Naive B cell (primary cell): Measurements from ENCODE around the gene THRSP. TPM values are rescaled to one million over a fixed set of nuclear protein-coding genes. Genes with fewer than 3 reads are reported as not detected.
"Not testable (repeated sequence)": the region's sequence is repeated elsewhere in the genome, so short reads cannot be mapped to it uniquely, and the experiment has no call there.

Experiments
- ATAC-seq, 2 donors: fragments of 150-1000 bp; cut with Tn5 transposase; 2 replicates each; pipeline ENCODE4 v1.10.0; 2021; ENCODE audit warnings: low read depth in 2 of 2, mild to moderate bottlenecking in 2 of 2, moderate library complexity in 2 of 2
- DNase-seq: peaks from one replicate; pipeline ENCODE4 v3.0.0; 2022
- H3K27ac Mint-ChIP-seq, 6 donors: one replicate each; pipeline ENCODE4 v1.8.0; 2020 to 2022; ENCODE audit warnings: mild to moderate bottlenecking in 6 of 6, mixed read lengths in 6 of 6, moderate library complexity in 5 of 6, inconsistent platforms in 2 of 6
- H3K27me3 Mint-ChIP-seq, 3 donors: one replicate each; pipeline ENCODE4 v1.8.0; 2021 to 2022; ENCODE audit warnings: mixed read lengths in 3 of 3, mild to moderate bottlenecking in 1 of 3
- H3K36me3 Mint-ChIP-seq, 2 donors: one replicate each; pipeline ENCODE4 v1.8.0; 2020 to 2022; ENCODE audit warnings: mixed read lengths in 2 of 2, inconsistent platforms in 1 of 2, mild to moderate bottlenecking in 1 of 2
- H3K4me1 Mint-ChIP-seq, 3 donors: one replicate each; pipeline ENCODE4 v1.8.0; 2020 to 2022; ENCODE audit warnings: mixed read lengths in 3 of 3, inconsistent platforms in 1 of 3, mild to moderate bottlenecking in 1 of 3, moderate library complexity in 1 of 3
- H3K4me3 Mint-ChIP-seq, 8 donors: one replicate each; pipeline ENCODE4 v1.8.0; 2020 to 2022; ENCODE audit warnings: mild to moderate bottlenecking in 8 of 8, mixed read lengths in 8 of 8, moderate library complexity in 8 of 8, inconsistent platforms in 2 of 8
- H3K9me3 Mint-ChIP-seq, 7 donors: one replicate each; pipeline ENCODE4 v1.8.0; 2020 to 2022; ENCODE audit warnings: mixed read lengths in 7 of 7, mild to moderate bottlenecking in 5 of 7, inconsistent platforms in 2 of 7, moderate library complexity in 1 of 7
- polyA plus RNA-seq, 6 donors: library from polyadenylated mRNA; unstranded; fragments of 300-500 nt; fragmentation: Illumina TruSeq; gene quantifications; one replicate each; pipeline ENCODE4 v1.2.3, GENCODE V29; 2021; ENCODE audit warnings: low read depth in 6 of 6

The THRSP gene
- polyA plus RNA-seq, 6 donors from 2014 or later, result not detected

GRCh38 chr11:78031629-78032028 is 32.0 kb upstream of the THRSP start:
- peaks cover 0 to 4% (median 3%) of the 10 kb centered on the region in 3 donors for H3K4me1 Mint-ChIP-seq
- peaks cover 0 to 5% (median 0%) of the 10 kb centered on the region in 7 donors for H3K9me3 Mint-ChIP-seq
- H3K27ac Mint-ChIP-seq, result no peak overlapping the region
- no peaks in the 10 kb centered on the region for H3K36me3 Mint-ChIP-seq
- DNase-seq, result no peak
- ATAC-seq, result no peak
- no peak overlapping the region for H3K4me3 Mint-ChIP-seq
- H3K27me3 Mint-ChIP-seq, result peaks cover 0 to 8% (median 4%) of the 10 kb centered on the region in 3 donors

- ATAC-seq (no peak), DNase-seq (no peak)
- Mint-ChIP-seq H3K27ac (no peak overlapping the region), H3K36me3 (no peaks in the 10 kb centered on the region), H3K27me3 (peaks cover 0 to 8% (median 4%) of the 10 kb centered on the region in 3 donors), H3K9me3 (peaks cover 0 to 5% (median 0%) of the 10 kb centered on the region in 7 donors), H3K4me1 (peaks cover 0 to 4% (median 3%) of the 10 kb centered on the region in 3 donors), H3K4me3 (no peak overlapping the region)
These were observed 31.6 kb upstream of the THRSP start for GRCh38 chr11:78032090-78032489.

DNA sequence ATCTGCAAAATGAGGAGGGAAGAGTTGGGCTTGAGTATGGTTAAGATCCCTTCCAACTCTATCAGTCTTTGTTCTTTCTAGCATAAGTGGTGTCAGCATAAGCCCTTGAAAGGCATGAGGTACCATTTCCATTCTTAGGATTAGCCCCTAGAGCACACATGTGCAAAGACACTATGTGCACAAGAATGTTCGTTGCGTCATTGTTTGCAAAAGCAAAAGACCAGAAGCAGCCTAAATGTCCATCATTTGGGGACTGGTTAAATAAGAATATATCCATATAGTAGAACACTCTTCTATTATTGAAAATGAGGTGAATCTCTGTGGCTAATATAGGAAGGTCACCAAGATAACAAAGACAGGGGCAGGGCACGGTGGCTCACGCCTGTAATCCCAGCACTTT is 30.6 kb upstream of the THRSP start:
- no peaks in the 10 kb centered on the region for H3K36me3 Mint-ChIP-seq
- H3K4me1 Mint-ChIP-seq, result peaks cover 0 to 4% (median 3%) of the 10 kb centered on the region in 3 donors
- peaks cover 0 to 8% (median 4%) of the 10 kb centered on the region in 3 donors for H3K27me3 Mint-ChIP-seq
- ATAC-seq (no peak), DNase-seq (no peak)
- no peak overlapping the region for H3K4me3 Mint-ChIP-seq
- peak overlapping the region in 1 of 6 donors; percentile 20 for H3K27ac Mint-ChIP-seq
- peaks cover 0 to under 1% (median 0%) of the 10 kb centered on the region in 7 donors for H3K9me3 Mint-ChIP-seq

GRCh38 chr11:78034623-78035022 is 29.0 kb upstream of the THRSP start:
- H3K4me3 Mint-ChIP-seq, result no peak overlapping the region
- no peaks in the 10 kb centered on the region for H3K36me3 Mint-ChIP-seq
- peak overlapping the region in 1 of 6 donors; percentile 27 for H3K27ac Mint-ChIP-seq
- H3K27me3 Mint-ChIP-seq, result peaks cover 0 to 8% (median 4%) of the 10 kb centered on the region in 3 donors
- DNase-seq (no peak), ATAC-seq (no peak)
- no peaks in the 10 kb centered on the region for H3K9me3 Mint-ChIP-seq
- peaks cover under 1 to 5% (median 4%) of the 10 kb centered on the region in 3 donors for H3K4me1 Mint-ChIP-seq

- H3K9me3 Mint-ChIP-seq, result no peaks in the 10 kb centered on the region
- ATAC-seq (no peak), DNase-seq (no peak)
- H3K36me3 Mint-ChIP-seq, result no peaks in the 10 kb centered on the region
- H3K4me1 Mint-ChIP-seq, result peaks cover 9 to 13% (median 12%) of the 10 kb centered on the region in 3 donors
- peaks cover 0 to 8% (median 0%) of the 10 kb centered on the region in 3 donors for H3K27me3 Mint-ChIP-seq
- H3K27ac Mint-ChIP-seq, result peak overlapping the region in 1 of 6 donors; percentile 1
- H3K4me3 Mint-ChIP-seq, result no peak overlapping the region
These were observed 27.3 kb upstream of the THRSP start for GRCh38 chr11:78036313-78036712.

- H3K27ac Mint-ChIP-seq, result peak overlapping the region in 1 of 6 donors; percentile 47
- ATAC-seq (no peak), DNase-seq (no peak)
- H3K9me3 Mint-ChIP-seq, result no peaks in the 10 kb centered on the region
- H3K27me3 Mint-ChIP-seq, result peaks cover 0 to 8% (median 0%) of the 10 kb centered on the region in 3 donors
- H3K4me3 Mint-ChIP-seq, result no peak overlapping the region
- peaks cover 9 to 13% (median 12%) of the 10 kb centered on the region in 3 donors for H3K4me1 Mint-ChIP-seq
- H3K36me3 Mint-ChIP-seq, result no peaks in the 10 kb centered on the region
These were observed 26.6 kb upstream of the THRSP start for GRCh38 chr11:78037056-78037455.

GRCh38 chr11:78037825-78038620 is 25.6 kb upstream of the THRSP start:
- peak overlapping the region in 3 of 6 donors; percentile 56 to 76 (median 65) for H3K27ac Mint-ChIP-seq
- peaks cover 0 to 8% (median 0%) of the 10 kb centered on the region in 3 donors for H3K27me3 Mint-ChIP-seq
- peaks cover 9 to 13% (median 12%) of the 10 kb centered on the region in 3 donors for H3K4me1 Mint-ChIP-seq
- ATAC-seq (no peak), DNase-seq (no peak)
- no peaks in the 10 kb centered on the region for H3K9me3 Mint-ChIP-seq
- H3K36me3 Mint-ChIP-seq, result no peaks in the 10 kb centered on the region
- H3K4me3 Mint-ChIP-seq, result no peak overlapping the region

DNA sequence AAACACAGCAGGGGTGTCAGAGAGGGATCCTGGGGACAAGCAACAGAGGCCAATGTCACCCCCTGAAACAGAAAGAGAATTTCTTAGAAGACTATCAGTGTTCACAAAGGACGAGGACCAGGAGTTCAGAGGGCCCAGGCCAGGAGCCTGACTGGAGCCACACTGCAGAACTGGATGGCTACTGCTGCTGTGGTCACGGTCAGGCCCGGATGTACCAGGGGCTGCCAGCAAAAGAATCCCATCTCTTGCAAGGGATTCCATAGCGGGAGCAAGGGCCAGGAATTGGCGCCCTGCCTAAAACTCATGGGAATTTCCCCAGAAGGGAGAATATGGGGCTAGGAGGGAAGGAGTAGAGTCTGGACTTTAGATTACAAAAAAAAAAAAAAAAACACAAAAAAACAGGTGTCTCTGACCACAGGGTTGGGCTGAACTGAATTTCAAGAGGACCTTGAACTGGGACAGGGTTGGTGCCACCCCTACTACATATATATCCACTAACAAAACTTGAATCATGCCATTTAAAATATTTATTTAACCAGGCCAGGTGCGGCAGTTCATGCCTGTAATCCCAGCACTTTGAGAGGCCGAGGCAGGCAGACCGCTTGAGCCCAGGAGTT is 24.9 kb upstream of the THRSP start:
- H3K4me3 Mint-ChIP-seq, result no peak overlapping the region

DNA sequence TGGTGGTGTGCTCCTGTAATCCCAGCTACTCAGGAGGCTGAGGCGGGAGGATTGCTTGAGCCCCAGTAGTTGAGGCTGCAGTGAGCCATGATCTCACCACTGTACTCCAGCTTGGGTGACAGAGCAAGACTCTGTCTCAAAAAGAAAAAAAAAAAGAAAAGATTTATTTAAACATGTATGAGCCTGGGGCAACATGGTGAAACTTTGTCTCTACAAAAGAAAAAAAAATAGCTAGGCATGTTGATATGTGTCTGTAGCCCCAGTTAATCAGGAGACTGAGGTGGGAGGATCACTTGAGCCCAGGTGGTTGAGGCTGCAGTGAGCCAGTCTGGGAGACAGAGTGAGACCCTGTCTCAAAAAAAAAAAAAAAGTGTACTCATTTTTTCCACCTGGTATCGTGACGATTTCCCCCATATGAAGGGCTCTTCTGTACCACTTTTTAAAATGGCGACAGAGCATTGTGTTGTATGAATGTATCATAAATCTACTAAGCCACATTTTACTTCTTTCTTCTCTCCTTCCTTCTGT is 24.2 kb upstream of the THRSP start:
- DNase-seq (no peak), ATAC-seq (no peak)
- H3K36me3 Mint-ChIP-seq, result no peaks in the 10 kb centered on the region
- H3K4me3 Mint-ChIP-seq, result no peak overlapping the region
- H3K27me3 Mint-ChIP-seq, result peaks cover 3 to 5% (median 4%) of the 10 kb centered on the region in 3 donors
- H3K27ac Mint-ChIP-seq, result peak overlapping the region in 2 of 6 donors; percentile 8 to 57
- peaks cover 9 to 10% (median 10%) of the 10 kb centered on the region in 3 donors for H3K4me1 Mint-ChIP-seq
- H3K9me3 Mint-ChIP-seq, result no peaks in the 10 kb centered on the region

More for the DNA sequence above, 24.9 kb upstream of the THRSP start:
- Mint-ChIP-seq H3K36me3 (no peaks in the 10 kb centered on the region), H3K27me3 (peaks cover 0 to 8% (median 5%) of the 10 kb centered on the region in 3 donors), H3K9me3 (no peaks in the 10 kb centered on the region), H3K27ac (no peak overlapping the region), H3K4me1 (peaks cover 9 to 13% (median 12%) of the 10 kb centered on the region in 3 donors)
- no peak for DNase-seq
- ATAC-seq, result no peak

DNA sequence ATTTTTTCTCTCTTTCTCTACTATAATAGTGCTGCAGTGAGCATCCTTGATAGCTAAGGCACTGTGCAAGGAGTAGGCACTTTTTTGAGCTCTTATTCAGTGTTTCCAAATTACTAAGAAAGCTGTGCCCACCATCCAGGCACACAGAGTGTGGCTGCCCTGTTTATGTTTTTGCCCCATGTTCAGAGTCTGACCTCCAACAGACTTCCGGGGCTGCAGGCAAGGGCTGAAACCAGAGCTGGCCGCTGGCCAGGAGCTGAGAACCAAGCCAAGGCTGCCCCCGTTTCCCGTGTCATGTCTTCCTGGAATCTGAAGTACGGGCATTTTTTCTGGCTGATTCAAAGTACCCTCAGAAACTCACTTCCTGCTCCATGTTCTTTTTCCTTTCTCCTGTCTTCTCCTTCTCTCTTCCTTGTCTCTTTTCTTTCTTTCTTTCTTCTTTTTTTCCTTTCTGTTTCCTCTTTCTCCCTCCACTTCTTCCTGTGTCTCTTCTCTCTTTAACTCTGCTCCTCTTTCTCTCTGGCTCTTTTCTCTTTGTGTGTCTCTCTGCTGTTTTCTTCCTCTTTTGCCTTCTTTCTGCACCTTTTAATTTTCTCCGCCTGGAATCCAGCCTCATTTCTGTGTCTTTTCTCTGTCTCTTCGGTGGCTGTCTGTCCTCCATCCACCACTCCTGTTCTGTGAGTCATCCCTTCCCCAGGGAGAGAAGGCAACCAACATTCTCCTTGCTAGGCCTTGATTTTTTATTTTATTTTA is 23.6 kb upstream of the THRSP start:
- no peaks in the 10 kb centered on the region for H3K36me3 Mint-ChIP-seq
- peak overlapping the region in 3 of 8 donors; percentile 9 to 44 (median 23) for H3K4me3 Mint-ChIP-seq
- H3K27ac Mint-ChIP-seq, result peak overlapping the region in 5 of 6 donors; percentile 6 to 63 (median 39)
- ATAC-seq, result no peak
- peaks cover 0 to 5% (median 4%) of the 10 kb centered on the region in 3 donors for H3K27me3 Mint-ChIP-seq
- H3K9me3 Mint-ChIP-seq, result no peaks in the 10 kb centered on the region
- no peak for DNase-seq
- H3K4me1 Mint-ChIP-seq, result peaks cover 9% of the 10 kb centered on the region in 3 donors

- peaks cover 0 to 5% (median 4%) of the 10 kb centered on the region in 3 donors for H3K27me3 Mint-ChIP-seq
- H3K4me3 Mint-ChIP-seq, result peak overlapping the region in 1 of 8 donors; percentile 9
- no peaks in the 10 kb centered on the region for H3K36me3 Mint-ChIP-seq
- no peaks in the 10 kb centered on the region for H3K9me3 Mint-ChIP-seq
- H3K4me1 Mint-ChIP-seq, result peaks cover 9 to 13% (median 13%) of the 10 kb centered on the region in 3 donors
- ATAC-seq (no peak), DNase-seq (no peak)
- peak overlapping the region in 2 of 6 donors; percentile 8 to 58 for H3K27ac Mint-ChIP-seq
These were observed 22.8 kb upstream of the THRSP start for GRCh38 chr11:78040691-78041379.

DNA sequence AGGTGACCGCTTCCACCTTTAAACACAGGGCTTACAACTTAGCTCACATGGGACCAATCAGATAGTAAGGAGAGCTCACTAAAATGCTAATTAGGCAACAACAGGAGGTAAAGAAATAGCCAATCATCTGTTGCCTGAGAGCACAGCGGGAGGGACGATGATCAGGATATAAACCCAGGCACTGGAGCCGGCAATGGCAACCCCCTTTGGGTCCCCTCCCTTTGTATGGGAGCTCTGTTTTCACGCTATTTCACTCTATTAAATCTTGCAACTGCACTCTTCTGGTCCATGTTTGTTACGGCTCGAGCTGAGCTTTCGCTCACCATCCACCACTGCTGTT is 22.3 kb upstream of the THRSP start:
- H3K9me3 Mint-ChIP-seq, DNase-seq, H3K27ac Mint-ChIP-seq, ATAC-seq, H3K36me3 Mint-ChIP-seq, H3K4me3 Mint-ChIP-seq, H3K27me3 Mint-ChIP-seq: not testable (repeated sequence)
- peaks cover 9 to 18% (median 15%) of the 10 kb centered on the region in 3 donors for H3K4me1 Mint-ChIP-seq
